HEK293 (cell line): ENCODE results near the gene KLF16.

Experiments used
- CTCF ChIA-PET: fragments of 350-600 bp; formaldehyde crosslinking; extraction: SDS; loops from one replicate; lab custom pipeline; 2021; ENCODE audit warnings: antibody characterized with exemption; lab: Yijun Ruan, JAX
- POLR2A ChIA-PET: fragments of 300-600 bp; formaldehyde crosslinking; extraction: SDS; loops from one replicate; lab custom pipeline; 2020; ENCODE audit warnings: antibody characterized with exemption, inconsistent platforms; lab: Yijun Ruan, JAX
- H3K27ac ChIP-seq: fragments of 200-500 bp; sonication (Bioruptor generic); 2 replicates; pipeline ENCODE4 v1.5.1; 2014; ENCODE audit warnings: low read depth, low read length, control low read depth, inconsistent platforms; ENCODE audit errors: extremely low read depth
- H3K36me3 ChIP-seq, 2 experiments: fragments of 200-500 bp in 1 of 2; sonication (Bioruptor generic) in 1 of 2; 1 replicate in 1 of 2; 2 replicates in 1 of 2; pipeline ENCODE4 v1.5.1; 2014 to 2017; ENCODE audit warnings: inconsistent platforms in 2 of 2, low read length in 2 of 2; ENCODE audit not compliant: control insufficient read depth in 2 of 2, insufficient read depth in 1 of 2
- H3K4me1 ChIP-seq: fragments of 200-500 bp; sonication (Bioruptor generic); 2 replicates; pipeline ENCODE4 v1.5.1; 2014; ENCODE audit warnings: mild to moderate bottlenecking, low read length, inconsistent platforms; ENCODE audit not compliant: control insufficient read depth, insufficient read depth
- H3K4me3 ChIP-seq: 2 replicates; pipeline ENCODE4 v1.5.1; 2011; ENCODE audit warnings: low read depth, mild to moderate bottlenecking, control low read depth, low read length, moderate library complexity
- H3K9me3 ChIP-seq: fragments of 200-500 bp; sonication (Bioruptor generic); 2 replicates; pipeline ENCODE4 v1.5.1; 2014; ENCODE audit warnings: low read depth, low read length, inconsistent platforms; ENCODE audit not compliant: control insufficient read depth, insufficient read depth
- CTCF ChIP-seq: fragments of 450-650 bp; formaldehyde crosslinking; IDR thresholded peaks from 2 replicates; pipeline ENCODE4 v1.5.1; 2016; ENCODE audit warnings: missing biosample characterization, missing genetic modification characterization
- ELK4 ChIP-seq: IDR thresholded peaks from 2 replicates; pipeline ENCODE4 v1.6.1; 2011; ENCODE audit warnings: mild to moderate bottlenecking, low read depth, low read length, borderline replicate concordance
- GLI4 ChIP-seq: fragments of 450-650 bp; formaldehyde crosslinking; IDR thresholded peaks from 2 replicates; pipeline ENCODE4 v1.5.1; 2016; ENCODE audit warnings: missing biosample characterization, missing genetic modification characterization
- GLIS1 ChIP-seq: fragments of 450-650 bp; formaldehyde crosslinking; IDR thresholded peaks from 2 replicates; pipeline ENCODE4 v1.5.1; 2016; ENCODE audit warnings: missing biosample characterization, missing genetic modification characterization
- INSM2 ChIP-seq: fragments of 450-650 bp; formaldehyde crosslinking; IDR thresholded peaks from 2 replicates; pipeline ENCODE4 v1.5.1; 2016; ENCODE audit warnings: missing biosample characterization, missing genetic modification characterization
- KLF16 ChIP-seq: fragments of 450-650 bp; formaldehyde crosslinking; IDR thresholded peaks from 2 replicates; pipeline ENCODE4 v1.5.1; 2017; ENCODE audit warnings: missing biosample characterization, missing genetic modification characterization
- SCRT1 ChIP-seq: fragments of 450-650 bp; formaldehyde crosslinking; IDR thresholded peaks from 2 replicates; pipeline ENCODE4 v1.5.1; 2016; ENCODE audit warnings: missing biosample characterization, missing genetic modification characterization, borderline replicate concordance
- ZFHX2 ChIP-seq: fragments of 450-650 bp; formaldehyde crosslinking; conservative IDR thresholded peaks from 2 replicates; pipeline ENCODE4 v1.5.1; 2016; ENCODE audit warnings: missing biosample characterization, missing genetic modification characterization
- ZIC2 ChIP-seq: fragments of 450-650 bp; formaldehyde crosslinking; IDR thresholded peaks from 2 replicates; pipeline ENCODE4 v1.5.1; 2016; ENCODE audit warnings: missing biosample characterization, missing genetic modification characterization
- ZNF121 ChIP-seq: fragments of 450-650 bp; formaldehyde crosslinking; IDR thresholded peaks from 2 replicates; pipeline ENCODE4 v1.5.1; 2016; ENCODE audit warnings: missing biosample characterization, missing genetic modification characterization
- ZNF146 ChIP-seq: fragments of 450-650 bp; formaldehyde crosslinking; IDR thresholded peaks from 2 replicates; pipeline ENCODE4 v1.5.1; 2016; ENCODE audit warnings: missing biosample characterization, missing genetic modification characterization
- ZNF16 ChIP-seq: fragments of 450-650 bp; formaldehyde crosslinking; IDR thresholded peaks from 2 replicates; pipeline ENCODE4 v1.5.1; 2016; ENCODE audit warnings: low read depth, missing biosample characterization, missing genetic modification characterization
- ZNF211 ChIP-seq: fragments of 450-650 bp; formaldehyde crosslinking; IDR thresholded peaks from 2 replicates; pipeline ENCODE4 v1.5.1; 2016; ENCODE audit warnings: low read depth, missing biosample characterization, missing genetic modification characterization
- ZNF292 ChIP-seq: fragments of 450-650 bp; formaldehyde crosslinking; IDR thresholded peaks from 2 replicates; pipeline ENCODE4 v1.5.1; 2016; ENCODE audit warnings: low read depth, missing biosample characterization, missing genetic modification characterization, borderline replicate concordance
- ZNF341 ChIP-seq: fragments of 450-650 bp; formaldehyde crosslinking; IDR thresholded peaks from 2 replicates; pipeline ENCODE4; 2016; ENCODE audit warnings: low read depth, missing biosample characterization, missing genetic modification characterization
- ZNF354C ChIP-seq: fragments of 450-650 bp; formaldehyde crosslinking; IDR thresholded peaks from 2 replicates; pipeline ENCODE4 v1.5.1; 2016; ENCODE audit warnings: missing biosample characterization, missing genetic modification characterization, low read depth, borderline replicate concordance
- ZNF362 ChIP-seq: fragments of 450-650 bp; formaldehyde crosslinking; IDR thresholded peaks from 2 replicates; pipeline ENCODE4 v1.5.1; 2016; ENCODE audit warnings: missing biosample characterization, missing genetic modification characterization
- ZNF426 ChIP-seq: fragments of 450-650 bp; formaldehyde crosslinking; IDR thresholded peaks from 2 replicates; pipeline ENCODE4 v1.5.1; 2017; ENCODE audit warnings: missing biosample characterization, missing genetic modification characterization, mild to moderate bottlenecking, inconsistent platforms, moderate library complexity
- ZNF433 ChIP-seq: fragments of 450-650 bp; formaldehyde crosslinking; IDR thresholded peaks from 2 replicates; pipeline ENCODE4 v1.5.1; 2016; ENCODE audit warnings: missing biosample characterization, missing genetic modification characterization, low read depth
- ZNF560 ChIP-seq: fragments of 450-650 bp; formaldehyde crosslinking; IDR thresholded peaks from 2 replicates; pipeline ENCODE4 v1.5.1; 2017; ENCODE audit warnings: missing biosample characterization, missing genetic modification characterization, borderline replicate concordance
- ZNF561 ChIP-seq: fragments of 450-650 bp; IDR thresholded peaks from 2 replicates; pipeline ENCODE4 v1.5.1; 2018; ENCODE audit warnings: missing biosample characterization, missing genetic modification characterization, borderline replicate concordance
- ZNF768 ChIP-seq: fragments of 450-650 bp; formaldehyde crosslinking; IDR thresholded peaks from 2 replicates; pipeline ENCODE4 v1.5.1; 2018; ENCODE audit warnings: missing biosample characterization, mild to moderate bottlenecking, missing genetic modification characterization
- ZNF777 ChIP-seq: fragments of 450-650 bp; formaldehyde crosslinking; IDR thresholded peaks from 2 replicates; pipeline ENCODE4 v1.5.1; 2017; ENCODE audit warnings: missing biosample characterization, missing genetic modification characterization, borderline replicate concordance
- ZNF791 ChIP-seq: fragments of 450-650 bp; formaldehyde crosslinking; IDR thresholded peaks from 2 replicates; pipeline ENCODE4 v1.5.1; 2016; ENCODE audit warnings: missing biosample characterization, missing genetic modification characterization
- ZNF843 ChIP-seq: fragments of 450-650 bp; formaldehyde crosslinking; IDR thresholded peaks from 2 replicates; pipeline ENCODE4 v1.5.1; 2016; ENCODE audit warnings: missing biosample characterization, missing genetic modification characterization
- ZSCAN5A ChIP-seq: fragments of 450-650 bp; formaldehyde crosslinking; IDR thresholded peaks from 2 replicates; pipeline ENCODE4 v1.5.1; 2016; ENCODE audit warnings: missing biosample characterization, missing genetic modification characterization
- ZXDB ChIP-seq: fragments of 450-650 bp; formaldehyde crosslinking; IDR thresholded peaks from 2 replicates; pipeline ENCODE4 v1.5.1; 2016; ENCODE audit warnings: missing biosample characterization, missing genetic modification characterization
- TF ChIP-seq, protein P1 (sequence below): fragments of 450-650 bp; formaldehyde crosslinking; IDR thresholded peaks from 2 replicates; pipeline ENCODE4 v1.5.1; 2017; ENCODE audit warnings: missing biosample characterization, missing genetic modification characterization

KLF16 gene

DNA sequence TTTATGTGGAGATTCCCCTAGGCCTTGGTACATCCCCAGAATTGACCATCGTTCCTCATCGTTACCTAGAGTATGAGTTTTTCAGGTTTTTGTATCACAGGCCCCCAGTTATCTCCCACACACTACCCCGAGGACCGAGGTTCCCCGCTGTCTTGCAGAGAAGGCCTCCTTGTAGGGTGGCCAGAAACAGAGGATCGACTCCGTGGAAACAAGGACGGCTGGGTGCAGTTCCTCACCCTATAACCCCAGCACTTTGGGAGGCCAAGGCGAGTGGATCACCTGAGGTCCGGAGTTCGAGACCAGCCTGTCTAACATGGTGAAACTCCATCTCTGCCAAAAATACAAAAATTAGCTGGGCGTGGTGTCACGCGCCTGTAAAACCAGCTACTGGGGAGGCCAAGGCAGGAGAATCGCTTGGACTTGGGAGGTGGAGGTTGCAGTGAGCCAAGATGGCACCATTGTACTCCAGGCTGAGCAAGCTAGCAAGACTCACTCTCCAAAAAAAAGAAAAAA lies 42.5 kb upstream of the KLF16 start (continued):
- TF ChIP-seq ZNF561 (tag by site-specific recombination), result no peak
- no peak for TF ChIP-seq ZNF560 (tag by site-specific recombination)
- no peak for TF ChIP-seq ZNF16
- no peak for TF ChIP-seq ZNF292 (tag by site-specific recombination)
- peak; percentile 39 for TF ChIP-seq ZNF341 (tag by site-specific recombination)
- no peak for TF ChIP-seq ZNF354C (tag by site-specific recombination)

DNA sequence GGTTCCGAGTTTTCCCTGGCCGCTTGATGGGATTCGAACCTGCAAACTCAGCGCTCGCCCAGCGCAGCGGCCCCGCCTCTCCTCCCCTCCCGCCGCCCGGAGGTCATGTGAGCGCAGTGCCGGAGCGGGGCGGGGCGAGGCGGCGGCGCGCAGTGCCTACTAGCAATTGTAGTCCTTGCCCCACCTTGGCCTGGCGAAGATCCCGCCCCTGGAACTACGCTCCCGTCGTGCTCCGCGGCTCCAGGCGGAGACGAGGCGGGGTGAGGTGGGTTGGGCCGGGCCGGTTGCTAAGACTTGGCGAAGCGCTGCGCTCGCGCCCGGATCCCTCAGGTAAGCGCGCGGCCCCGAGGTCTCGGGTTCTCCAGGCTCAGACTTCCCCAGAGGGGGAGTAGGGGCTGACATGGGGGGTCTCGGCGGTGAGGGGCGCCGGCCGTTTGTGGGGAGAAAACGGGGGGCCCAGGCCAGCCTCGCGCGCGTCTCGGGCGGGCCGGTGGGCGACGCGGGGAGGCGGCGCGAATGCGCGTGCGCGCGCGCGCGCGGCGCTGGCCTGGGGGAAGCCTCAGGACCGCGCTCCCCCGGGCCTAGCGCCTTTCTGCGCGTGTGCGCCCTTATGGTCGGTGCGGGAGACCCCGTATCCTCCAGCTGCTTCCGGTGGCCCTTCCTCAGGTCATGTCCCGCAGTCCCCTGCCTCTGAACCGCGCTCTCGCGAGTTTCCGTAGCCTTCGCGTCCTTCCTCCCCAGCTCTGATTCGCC lies 41.9 kb upstream of the KLF16 start, which contains the start of the genes ADAT3 and SCAMP4:
Gene ADAT3, plus strand, starts transcription at position 290 of the 753 bp plus-strand sequence. CDS start 6,649 bp downstream, outside the sequence.
Gene SCAMP4, plus strand, starts transcription at position 290 of the 753 bp plus-strand sequence. CDS start 9,621 bp downstream, outside the sequence.
- Histone ChIP-seq H3K4me3 (peak within 1 kb of the TSS; percentile 81), H3K9me3 (no peaks in the 10 kb centered on the region), H3K4me1 (peaks cover 12% of the 10 kb centered on the region), H3K27ac (peak within 1 kb of the TSS; percentile 81), H3K36me3 (peaks cover 0 to 21% of the 10 kb centered on the region in 2 experiments; a peak in 2 of 3 replicates)
- POLR2A ChIA-PET, result interaction anchor here (1.0 to 1.6 kb wide), 6 partner anchors 8 to 625 kb away, joined by 3 to 11 read pairs (median 4); no protein-coding TSS in a partner anchor
- CTCF ChIA-PET, result no interaction called here
- TF ChIP-seq ZNF768 (tag by site-specific recombination) (no peak), ZNF843 (tag by site-specific recombination) (no peak), ELK4 (no peak; the same call in 1 of the 2 replicates), GLIS1 (peak; percentile 51; the same call in 1 of the 2 replicates), ZSCAN5A (tag by site-specific recombination) (no peak), ZXDB (tag by site-specific recombination) (peak; percentile 100), INSM2 (tag by site-specific recombination) (no peak), ZNF211 (tag by site-specific recombination) (no peak), ZNF777 (no peak), ZNF433 (tag by site-specific recombination) (no peak), ZFHX2 (tag by site-specific recombination) (peak; percentile 64), CTCF (no peak), SCRT1 (tag by site-specific recombination) (no peak), ZNF121 (no peak), ZNF791 (no peak), ZNF146 (peak; percentile 8; the same call in 1 of the 2 replicates), ZNF362 (tag by site-specific recombination) (no peak), ZNF426 (tag by site-specific recombination) (no peak), KLF16 (tag by site-specific recombination) (peak; percentile 95), ZIC2 (tag by site-specific recombination) (peak; percentile 49), GLI4 (no peak)
- TF ChIP-seq, protein P1, sequence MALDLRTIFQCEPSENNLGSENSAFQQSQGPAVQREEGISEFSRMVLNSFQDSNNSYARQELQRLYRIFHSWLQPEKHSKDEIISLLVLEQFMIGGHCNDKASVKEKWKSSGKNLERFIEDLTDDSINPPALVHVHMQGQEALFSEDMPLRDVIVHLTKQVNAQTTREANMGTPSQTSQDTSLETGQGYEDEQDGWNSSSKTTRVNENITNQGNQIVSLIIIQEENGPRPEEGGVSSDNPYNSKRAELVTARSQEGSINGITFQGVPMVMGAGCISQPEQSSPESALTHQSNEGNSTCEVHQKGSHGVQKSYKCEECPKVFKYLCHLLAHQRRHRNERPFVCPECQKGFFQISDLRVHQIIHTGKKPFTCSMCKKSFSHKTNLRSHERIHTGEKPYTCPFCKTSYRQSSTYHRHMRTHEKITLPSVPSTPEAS (tag by site-specific recombination), result no peak; the same call in 1 of the 2 replicates
